Bronchial smooth muscle cell (primary cell): ENCODE results near the gene BPIFA1. TPM values are rescaled to one million over a fixed set of nuclear protein-coding genes. Genes with fewer than 3 reads are reported as not detected.

Experiments used
- total RNA-seq: library from RNA; depleted of rRNA; stranded (reverse); fragments of >200 nt; gene quantifications from 2 replicates; pipeline ENCODE4 v1.2.1, GENCODE V29; 2014

Gene BPIFA1
- total RNA-seq = not detected in 2 replicates

GRCh38 chr20:33235696-33236095, at the start of gene BPIFA1:
Gene BPIFA1, plus strand, starts transcription at chr20:33235996. Its CDS starts 1,716 bp downstream, at chr20:33237712.

DNA sequence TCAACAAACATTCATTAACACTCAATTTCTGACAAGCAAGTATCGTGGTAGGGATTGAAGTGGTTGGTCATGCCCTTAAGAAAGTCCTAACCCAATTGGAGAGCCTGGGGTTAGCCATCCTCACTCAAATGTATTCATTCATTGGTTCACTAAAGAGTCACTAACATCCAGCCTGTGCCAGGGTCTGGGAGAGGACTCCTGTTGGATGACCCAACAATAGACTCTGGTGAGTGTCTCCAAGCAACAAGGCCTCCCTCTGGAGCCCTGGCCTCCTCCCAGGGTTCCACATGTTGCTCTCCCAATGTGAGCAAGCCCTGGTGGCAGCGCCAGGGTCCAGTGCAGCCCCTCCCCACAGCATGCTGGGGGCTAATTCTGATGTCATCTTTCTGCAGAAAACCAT, 18.7 kb upstream of the BPIFA1 start, which contains the start of gene BPIFA3:
Gene BPIFA3, plus strand, starts transcription at position 301 of the 400 bp plus-strand sequence. CDS start 185 bp downstream, outside the sequence.

DNA sequence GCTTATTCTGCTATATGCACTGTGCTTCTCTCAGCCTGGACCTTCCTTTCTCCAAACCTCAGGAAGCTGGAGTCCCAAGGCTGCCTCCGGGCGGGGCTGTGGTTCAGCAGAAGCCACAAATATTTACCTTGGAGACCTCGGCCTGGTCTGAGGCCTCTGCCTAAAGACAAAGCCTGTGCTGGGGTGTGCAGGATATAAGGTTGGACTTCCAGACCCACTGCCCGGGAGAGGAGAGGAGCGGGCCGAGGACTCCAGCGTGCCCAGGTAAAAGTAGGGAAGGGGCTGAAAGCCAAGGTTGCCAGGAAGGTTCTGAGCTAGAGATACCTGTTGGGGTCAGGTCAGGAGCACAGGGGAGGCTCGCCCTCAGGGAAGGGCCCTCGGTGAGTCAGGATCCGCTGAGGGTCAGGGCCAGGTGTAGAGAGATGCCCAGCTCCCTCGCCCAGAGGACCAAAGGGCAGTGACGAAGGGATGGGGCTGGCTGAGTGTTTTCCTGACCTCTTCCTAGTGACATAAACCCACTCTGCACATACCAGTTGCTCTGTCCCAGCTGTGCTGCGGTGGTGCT, 47.3 kb downstream of the BPIFA1 start, which contains the start of gene BPIFB1:
Gene BPIFB1, plus strand, starts transcription at position 224 of the 565 bp plus-strand sequence. CDS start 2,860 bp downstream, outside the sequence.

Other genes with a start within 250 kb of the BPIFA1 start
- gene SUN5, start 231.6 kb upstream of the BPIFA1 start, total RNA-seq = not detected in 2 replicates
- gene BPIFB2, start 228.3 kb upstream of the BPIFA1 start, total RNA-seq = not detected in 2 replicates
- not detected in 2 replicates for gene BPIFB6, start 204.3 kb upstream of the BPIFA1 start, total RNA-seq
- not detected in 2 replicates for gene BPIFB3, start 182.1 kb upstream of the BPIFA1 start, total RNA-seq
- gene BPIFB4, start 156.4 kb upstream of the BPIFA1 start, total RNA-seq = not detected in 2 replicates
- gene BPIFA2, start 67.8 kb upstream of the BPIFA1 start, total RNA-seq = not detected in 2 replicates
- gene BPIFA3, start 18.6 kb upstream of the BPIFA1 start, total RNA-seq = not detected in 2 replicates
- not detected in 2 replicates for gene BPIFB1, start 47.2 kb downstream of the BPIFA1 start, total RNA-seq
- gene CDK5RAP1, start 165.5 kb downstream of the BPIFA1 start, total RNA-seq = 17.8 and 19.0 TPM in 2 replicates
- 24.6 and 28.5 TPM in 2 replicates for gene SNTA1, start 207.8 kb downstream of the BPIFA1 start, total RNA-seq